ENCODE data around the gene FNIP1. TPM values are rescaled to one million over a fixed set of nuclear protein-coding genes. Genes with fewer than 3 reads are reported as not detected.
"Not testable (repeated sequence)": the region's sequence is repeated elsewhere in the genome, so short reads cannot be mapped to it uniquely, and the experiment has no call there.

FNIP1 gene
- polyA plus RNA-seq, 1 donor (not counting 4 experiments of a cell fraction or from before 2014, with no cell fraction given) = 14.6 TPM

DNA sequence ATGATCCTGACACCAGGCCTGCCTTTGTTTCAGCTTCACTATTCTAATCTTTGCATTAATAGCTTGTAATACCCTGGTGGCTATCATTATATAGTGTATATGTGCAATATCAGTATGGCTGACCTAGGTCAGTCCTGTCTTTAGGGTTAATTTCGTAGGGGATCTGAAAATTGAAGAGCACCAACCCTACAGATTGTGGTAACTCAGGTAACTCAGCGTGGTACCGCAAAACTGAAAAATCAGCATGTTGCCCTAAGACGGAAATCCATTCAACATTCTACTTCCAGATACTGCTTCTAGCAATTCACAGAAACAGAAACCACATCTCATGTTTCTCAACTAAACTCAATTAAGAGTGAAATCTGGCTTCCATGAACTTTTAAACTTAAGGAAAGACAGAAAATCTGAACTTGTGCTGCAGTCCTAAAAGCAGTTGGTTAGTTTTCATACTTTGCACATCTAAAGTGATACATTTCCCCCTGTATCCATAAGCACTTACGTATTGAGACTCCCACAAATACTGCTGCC, 78.3 kb downstream of the FNIP1 start:
- no peaks in the 10 kb centered on the region for H3K27me3 ChIP-seq (ENCODE audit: control insufficient read depth, extremely low read depth, insufficient read depth, low read length)
- H3K9me3 ChIP-seq (ENCODE audit: control insufficient read depth, low read depth, low read length) = no peaks in the 10 kb centered on the region
- H2AFZ ChIP-seq (ENCODE audit: control insufficient read depth, low read length) = no peak overlapping the region
- dilution Hi-C loops (cut with MboI; ENCODE audit: extremely low pct_ligation_motif_present, low sequenced_read_pairs) = no loop called here
- no peak overlapping the region for H3K4me3 ChIP-seq (ENCODE audit: control insufficient read depth in 2 of 3, extremely low read depth in 1 of 3, insufficient read depth in 2 of 3, low read depth in 1 of 3, low read length in 3 of 3)
- no peak overlapping the region for H3K4me2 ChIP-seq (ENCODE audit: control insufficient read depth, extremely low read depth, insufficient read depth, low read depth, low read length)
- no peak overlapping the region for H3K9ac ChIP-seq (ENCODE audit: control insufficient read depth, extremely low read depth, insufficient read depth, low read length)
- FAIRE-seq (no peak), DNase-seq (ENCODE audit: low read depth, low spot score) (no peak)
- H3K27ac ChIP-seq (ENCODE audit: control insufficient read depth, insufficient read depth, low read length) = no peak overlapping the region
- H3K79me2 ChIP-seq (ENCODE audit: control insufficient read depth, insufficient read depth, low read length) = no peaks in the 10 kb centered on the region
- TF ChIP-seq EZH2 (IDR thresholded peaks at IDR 0.05; ENCODE audit: low read length) (no peak), CTCF (optimal IDR thresholded peaks at IDR 0.05 in 1 of 3, IDR thresholded peaks at IDR 0.05 in 1 of 3, conservative IDR thresholded peaks at IDR 0.05 in 1 of 3; ENCODE audit: extremely low read depth in 1 of 3, insufficient read depth in 2 of 3, low read length in 3 of 3) (no peak)
- no peaks in the 10 kb centered on the region for H4K20me1 ChIP-seq (ENCODE audit: control insufficient read depth, extremely low read depth, insufficient read depth, low read length)
- peaks cover 0 to 2% of the 10 kb centered on the region in 2 experiments for H3K36me3 ChIP-seq (ENCODE audit: control insufficient read depth in 2 of 2, extremely low read depth in 1 of 2, insufficient read depth in 2 of 2, low read length in 2 of 2)
- H3K4me1 ChIP-seq (ENCODE audit: control insufficient read depth, extremely low read depth, insufficient read depth, low read length) = no peaks in the 10 kb centered on the region
- no peaks in the 10 kb centered on the region for H3K9me1 ChIP-seq (ENCODE audit: control insufficient read depth, extremely low read depth, insufficient read depth, low read length)

DNA sequence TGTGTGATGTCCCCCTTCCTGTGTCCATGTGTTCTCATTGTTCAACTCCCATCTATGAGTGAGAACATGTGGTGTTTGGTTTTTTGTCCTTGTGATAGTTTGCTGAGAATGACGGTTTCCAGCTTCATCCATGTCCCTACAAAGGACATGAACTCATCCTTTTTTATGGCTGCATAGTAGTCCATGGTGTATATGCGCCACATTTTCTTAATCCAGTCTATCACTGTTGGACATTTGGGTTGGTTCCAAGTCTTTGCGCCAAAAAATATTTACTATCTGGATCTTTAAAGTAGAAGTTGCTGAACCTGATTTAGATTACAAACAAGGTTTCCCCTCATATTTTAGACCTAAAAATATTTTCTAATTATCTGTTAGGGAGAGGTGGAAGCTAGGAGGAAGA, 79.7 kb downstream of the FNIP1 start:
- H3K36me3 ChIP-seq (ENCODE audit: control insufficient read depth in 2 of 2, extremely low read depth in 1 of 2, insufficient read depth in 2 of 2, low read length in 2 of 2); H3K27ac ChIP-seq (ENCODE audit: control insufficient read depth, insufficient read depth, low read length); H3K79me2 ChIP-seq (ENCODE audit: control insufficient read depth, insufficient read depth, low read length); FAIRE-seq; dilution Hi-C loops (cut with MboI; ENCODE audit: extremely low pct_ligation_motif_present, low sequenced_read_pairs); DNase-seq (ENCODE audit: low read depth, low spot score); H3K4me3 ChIP-seq (ENCODE audit: control insufficient read depth in 2 of 3, extremely low read depth in 1 of 3, insufficient read depth in 2 of 3, low read depth in 1 of 3, low read length in 3 of 3); H3K9me1 ChIP-seq (ENCODE audit: control insufficient read depth, extremely low read depth, insufficient read depth, low read length); H4K20me1 ChIP-seq (ENCODE audit: control insufficient read depth, extremely low read depth, insufficient read depth, low read length); H2AFZ ChIP-seq (ENCODE audit: control insufficient read depth, low read length); H3K9ac ChIP-seq (ENCODE audit: control insufficient read depth, extremely low read depth, insufficient read depth, low read length); H3K27me3 ChIP-seq (ENCODE audit: control insufficient read depth, extremely low read depth, insufficient read depth, low read length); H3K4me2 ChIP-seq (ENCODE audit: control insufficient read depth, extremely low read depth, insufficient read depth, low read depth, low read length); H3K4me1 ChIP-seq (ENCODE audit: control insufficient read depth, extremely low read depth, insufficient read depth, low read length); H3K9me3 ChIP-seq (ENCODE audit: control insufficient read depth, low read depth, low read length): not testable (repeated sequence)

DNA sequence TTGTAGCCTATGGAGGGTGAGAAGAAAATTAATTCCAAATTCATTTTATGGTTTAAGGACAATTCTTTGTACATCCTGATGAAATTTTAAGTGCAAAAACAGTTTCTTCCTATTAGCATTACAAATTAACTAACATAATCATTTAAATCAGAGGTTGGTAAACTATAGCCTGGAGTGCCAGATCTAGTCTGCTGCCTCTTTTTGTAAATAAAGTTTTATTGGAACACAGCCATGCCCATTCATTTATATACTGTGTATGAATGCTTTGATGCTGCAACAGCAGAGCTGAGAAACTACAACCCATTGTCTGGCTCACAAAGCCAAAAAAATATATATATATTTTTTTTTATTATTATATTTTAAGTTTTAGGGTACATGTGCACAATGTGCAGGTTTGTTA, 80.2 kb downstream of the FNIP1 start:
- Histone ChIP-seq H3K9me1 (ENCODE audit: control insufficient read depth, extremely low read depth, insufficient read depth, low read length) (no peaks in the 10 kb centered on the region), H3K9me3 (ENCODE audit: control insufficient read depth, low read depth, low read length) (no peaks in the 10 kb centered on the region), H3K79me2 (ENCODE audit: control insufficient read depth, insufficient read depth, low read length) (no peaks in the 10 kb centered on the region), H2AFZ (ENCODE audit: control insufficient read depth, low read length) (no peak overlapping the region), H3K9ac (ENCODE audit: control insufficient read depth, extremely low read depth, insufficient read depth, low read length) (no peak overlapping the region), H3K27me3 (ENCODE audit: control insufficient read depth, extremely low read depth, insufficient read depth, low read length) (no peaks in the 10 kb centered on the region), H4K20me1 (ENCODE audit: control insufficient read depth, extremely low read depth, insufficient read depth, low read length) (no peaks in the 10 kb centered on the region), H3K36me3 (ENCODE audit: control insufficient read depth in 2 of 2, extremely low read depth in 1 of 2, insufficient read depth in 2 of 2, low read length in 2 of 2) (peaks cover 0 to 2% of the 10 kb centered on the region in 2 experiments), H3K27ac (ENCODE audit: control insufficient read depth, insufficient read depth, low read length) (no peak overlapping the region), H3K4me1 (ENCODE audit: control insufficient read depth, extremely low read depth, insufficient read depth, low read length) (no peaks in the 10 kb centered on the region), H3K4me2 (ENCODE audit: control insufficient read depth, extremely low read depth, insufficient read depth, low read depth, low read length) (no peak overlapping the region), H3K4me3 (ENCODE audit: control insufficient read depth in 2 of 3, extremely low read depth in 1 of 3, insufficient read depth in 2 of 3, low read depth in 1 of 3, low read length in 3 of 3) (no peak overlapping the region)
- no peak for TF ChIP-seq EZH2 (IDR thresholded peaks at IDR 0.05; ENCODE audit: low read length)
- no peak for TF ChIP-seq CTCF (optimal IDR thresholded peaks at IDR 0.05 in 1 of 3, IDR thresholded peaks at IDR 0.05 in 1 of 3, conservative IDR thresholded peaks at IDR 0.05 in 1 of 3; ENCODE audit: extremely low read depth in 1 of 3, insufficient read depth in 2 of 3, low read length in 3 of 3)
- FAIRE-seq (no peak), DNase-seq (ENCODE audit: low read depth, low spot score) (no peak)
- dilution Hi-C loops (cut with MboI; ENCODE audit: extremely low pct_ligation_motif_present, low sequenced_read_pairs) = no loop called here

Data from keratinocyte (primary cell).